Gastrocnemius medialis (tissue), 4 donors: ENCODE measurements around the gene CA9. TPM values are rescaled to one million over a fixed set of nuclear protein-coding genes. Genes with fewer than 3 reads are reported as not detected.

Source experiments
- ATAC-seq, 2 donors: fragments of 150-250 bp; one replicate each; pipeline ENCODE4 v1.9.1; 2016
- DNase-seq, 2 donors: peaks; one replicate each; pipeline ENCODE4 v3.0.0-alpha.2; 2019
- H3K27ac ChIP-seq, 4 donors: fragments of 200-600 bp; sonication (generic); 1 replicate in 1 of 4; 2 replicates in 3 of 4; pipeline ENCODE4 v1.5.1; 2016 to 2018; ENCODE audit warnings: mild to moderate bottlenecking in 2 of 4, moderate library complexity in 1 of 4
- H3K27me3 ChIP-seq, 3 donors: fragments of 200-600 bp; sonication (generic) in 2 of 3; 1 replicate in 1 of 3; 2 replicates in 2 of 3; pipeline versions ENCODE4 v1.5.1 to v1.6.0; 2016 to 2019; ENCODE audit warnings: mild to moderate bottlenecking in 1 of 3, moderate library complexity in 1 of 3
- H3K36me3 ChIP-seq, 2 donors: fragments of 200-600 bp; sonication (generic) in 1 of 2; one replicate each; pipeline ENCODE4 v1.5.1; 2017 to 2018
- H3K4me1 ChIP-seq, 2 donors: fragments of 200-600 bp; sonication (generic) in 1 of 2; one replicate each; pipeline ENCODE4 v1.5.1; 2016 to 2017; ENCODE audit warnings: mild to moderate bottlenecking in 2 of 2
- H3K4me3 ChIP-seq, 4 donors: fragments of 200-600 bp; sonication (generic) in 3 of 4; 1 replicate in 1 of 4; 2 replicates in 3 of 4; pipeline ENCODE4 v1.5.1; 2016 to 2019; ENCODE audit warnings: mild to moderate bottlenecking in 2 of 4
- H3K9me3 ChIP-seq, 3 donors: fragments of 200-600 bp; sonication (generic) in 2 of 3; 1 replicate in 1 of 3; 2 replicates in 2 of 3; pipeline ENCODE4 v1.5.1; 2016 to 2019
- CTCF ChIP-seq, 5 experiments: fragments of 450-650 bp in 3 of 5; fragments of 200-600 bp in 2 of 5; sonication (generic) in 2 of 5; IDR thresholded peaks in 4 of 5; conservative IDR thresholded peaks in 1 of 5; 1 replicate in 4 of 5; 2 replicates in 1 of 5; pipeline ENCODE4 v1.5.1; 2016 to 2019; ENCODE audit warnings: antibody characterized with exemption in 5 of 5, mild to moderate bottlenecking in 3 of 5, moderate library complexity in 3 of 5
- POLR2A ChIP-seq, 2 donors: fragments of 450-650 bp; IDR thresholded peaks; one replicate each; pipeline ENCODE4 v1.6.1; 2017; ENCODE audit warnings: antibody characterized with exemption in 2 of 2, mild to moderate bottlenecking in 2 of 2, moderate library complexity in 2 of 2
- in situ Hi-C, 4 donors: fragments of 200-750 bp; cut with MboI; loops; one replicate each; pipeline versions ENCODE4 v1.15.0 to v1.8.0; 2017; ENCODE audit warnings: low sequenced_read_pairs in 4 of 4
- intact Hi-C: fragments of 100-400 bp; cut with DNase I; formaldehyde crosslinking; loops from one replicate; pipeline ENCODE4 v1.15.1; 2023; ENCODE audit warnings: low total_unique reads
- total RNA-seq, 4 donors: library from RNA; depleted of rRNA; stranded (reverse); fragments of >200 nt; gene quantifications; one replicate each; pipeline versions ENCODE4 v1.1.0 to v1.2.3, GENCODE V29; 2016

The CA9 gene
- total RNA-seq, 4 donors from 2014 or later = not detected

- in situ Hi-C loops (no loop called here), intact Hi-C loops (no loop called here)
- no peaks in the 10 kb centered on the region for H3K9me3 ChIP-seq
- H3K4me3 ChIP-seq = no peak overlapping the region
- DNase-seq (no peak), ATAC-seq (no peak)
- peaks cover 11 to 95% of the 10 kb centered on the region in 2 donors for H3K36me3 ChIP-seq
- H3K27ac ChIP-seq = no peak overlapping the region
- TF ChIP-seq CTCF (IDR thresholded peaks at IDR 0.05 in 4 of 5, conservative IDR thresholded peaks at IDR 0.05 in 1 of 5) (no peak), POLR2A (IDR thresholded peaks at IDR 0.05) (no peak)
- no peaks in the 10 kb centered on the region for H3K4me1 ChIP-seq
- no peaks in the 10 kb centered on the region for H3K27me3 ChIP-seq
Observed at GRCh38 chr9:35705372-35705771, 31.6 kb downstream of the CA9 start.

GRCh38 chr9:35705836-35706430 is 32.2 kb downstream of the CA9 start:
- TF ChIP-seq POLR2A (IDR thresholded peaks at IDR 0.05) (no peak), CTCF (IDR thresholded peaks at IDR 0.05 in 4 of 5, conservative IDR thresholded peaks at IDR 0.05 in 1 of 5) (no peak)
- Histone ChIP-seq H3K4me3 (no peak overlapping the region), H3K36me3 (peaks cover 11 to 95% of the 10 kb centered on the region in 2 donors), H3K27me3 (no peaks in the 10 kb centered on the region), H3K9me3 (no peaks in the 10 kb centered on the region), H3K4me1 (no peaks in the 10 kb centered on the region), H3K27ac (no peak overlapping the region)
- intact Hi-C loops (no loop called here), in situ Hi-C loops (no loop called here)
- ATAC-seq (no peak), DNase-seq (no peak)

- DNase-seq (no peak), ATAC-seq (no peak)
- Histone ChIP-seq H3K9me3 (no peaks in the 10 kb centered on the region), H3K36me3 (peaks cover 11 to 95% of the 10 kb centered on the region in 2 donors), H3K4me3 (no peak overlapping the region), H3K27me3 (no peaks in the 10 kb centered on the region), H3K4me1 (no peaks in the 10 kb centered on the region), H3K27ac (no peak overlapping the region)
- TF ChIP-seq POLR2A (IDR thresholded peaks at IDR 0.05) (no peak), CTCF (IDR thresholded peaks at IDR 0.05 in 4 of 5, conservative IDR thresholded peaks at IDR 0.05 in 1 of 5) (no peak)
- in situ Hi-C loops = no loop called here
- intact Hi-C loops = no loop called here
Observed at GRCh38 chr9:35706951-35707350, 33.2 kb downstream of the CA9 start.

GRCh38 chr9:35708146-35708545 is 34.4 kb downstream of the CA9 start:
- no peak overlapping the region for H3K4me3 ChIP-seq
- no peaks in the 10 kb centered on the region for H3K4me1 ChIP-seq
- intact Hi-C loops = no loop called here
- H3K27me3 ChIP-seq = no peaks in the 10 kb centered on the region
- TF ChIP-seq POLR2A (IDR thresholded peaks at IDR 0.05) (no peak), CTCF (IDR thresholded peaks at IDR 0.05 in 4 of 5, conservative IDR thresholded peaks at IDR 0.05 in 1 of 5) (no peak)
- H3K9me3 ChIP-seq = no peaks in the 10 kb centered on the region
- in situ Hi-C loops = no loop called here
- ATAC-seq = no peak
- DNase-seq = no peak
- no peak overlapping the region for H3K27ac ChIP-seq
- H3K36me3 ChIP-seq = peaks cover 11 to 95% of the 10 kb centered on the region in 2 donors
